ENCODE measurements around the gene ITGB6. TPM values are rescaled to one million over a fixed set of nuclear protein-coding genes. Genes with fewer than 3 reads are reported as not detected.

ITGB6 gene
- total and polyA plus RNA-seq, 2 of the 8 experiments (the other 6 are each of a cell fraction or from before 2014, with no cell fraction given): not detected

DNA sequence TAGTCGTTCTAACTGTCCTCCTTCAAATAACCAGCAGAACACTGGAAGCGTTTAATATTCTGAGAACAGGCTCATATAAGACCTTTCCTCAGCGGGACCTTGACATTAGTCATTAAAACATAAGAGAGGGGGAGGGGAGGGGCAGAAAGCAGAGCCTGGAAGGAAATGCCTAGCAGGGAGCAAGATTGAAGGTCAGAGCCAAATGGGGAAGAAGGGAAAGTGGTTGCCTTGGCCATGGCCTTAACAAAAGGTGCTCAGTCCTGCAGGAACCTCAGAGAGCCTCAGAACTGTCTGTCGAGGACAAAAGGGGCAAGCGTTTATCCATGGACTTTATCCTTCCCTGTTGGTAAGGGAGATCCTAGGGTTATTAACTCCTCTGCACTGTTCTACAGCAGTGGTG lies 136.8 kb downstream of the ITGB6 start (continued):
- TF ChIP-seq, protein P1, sequence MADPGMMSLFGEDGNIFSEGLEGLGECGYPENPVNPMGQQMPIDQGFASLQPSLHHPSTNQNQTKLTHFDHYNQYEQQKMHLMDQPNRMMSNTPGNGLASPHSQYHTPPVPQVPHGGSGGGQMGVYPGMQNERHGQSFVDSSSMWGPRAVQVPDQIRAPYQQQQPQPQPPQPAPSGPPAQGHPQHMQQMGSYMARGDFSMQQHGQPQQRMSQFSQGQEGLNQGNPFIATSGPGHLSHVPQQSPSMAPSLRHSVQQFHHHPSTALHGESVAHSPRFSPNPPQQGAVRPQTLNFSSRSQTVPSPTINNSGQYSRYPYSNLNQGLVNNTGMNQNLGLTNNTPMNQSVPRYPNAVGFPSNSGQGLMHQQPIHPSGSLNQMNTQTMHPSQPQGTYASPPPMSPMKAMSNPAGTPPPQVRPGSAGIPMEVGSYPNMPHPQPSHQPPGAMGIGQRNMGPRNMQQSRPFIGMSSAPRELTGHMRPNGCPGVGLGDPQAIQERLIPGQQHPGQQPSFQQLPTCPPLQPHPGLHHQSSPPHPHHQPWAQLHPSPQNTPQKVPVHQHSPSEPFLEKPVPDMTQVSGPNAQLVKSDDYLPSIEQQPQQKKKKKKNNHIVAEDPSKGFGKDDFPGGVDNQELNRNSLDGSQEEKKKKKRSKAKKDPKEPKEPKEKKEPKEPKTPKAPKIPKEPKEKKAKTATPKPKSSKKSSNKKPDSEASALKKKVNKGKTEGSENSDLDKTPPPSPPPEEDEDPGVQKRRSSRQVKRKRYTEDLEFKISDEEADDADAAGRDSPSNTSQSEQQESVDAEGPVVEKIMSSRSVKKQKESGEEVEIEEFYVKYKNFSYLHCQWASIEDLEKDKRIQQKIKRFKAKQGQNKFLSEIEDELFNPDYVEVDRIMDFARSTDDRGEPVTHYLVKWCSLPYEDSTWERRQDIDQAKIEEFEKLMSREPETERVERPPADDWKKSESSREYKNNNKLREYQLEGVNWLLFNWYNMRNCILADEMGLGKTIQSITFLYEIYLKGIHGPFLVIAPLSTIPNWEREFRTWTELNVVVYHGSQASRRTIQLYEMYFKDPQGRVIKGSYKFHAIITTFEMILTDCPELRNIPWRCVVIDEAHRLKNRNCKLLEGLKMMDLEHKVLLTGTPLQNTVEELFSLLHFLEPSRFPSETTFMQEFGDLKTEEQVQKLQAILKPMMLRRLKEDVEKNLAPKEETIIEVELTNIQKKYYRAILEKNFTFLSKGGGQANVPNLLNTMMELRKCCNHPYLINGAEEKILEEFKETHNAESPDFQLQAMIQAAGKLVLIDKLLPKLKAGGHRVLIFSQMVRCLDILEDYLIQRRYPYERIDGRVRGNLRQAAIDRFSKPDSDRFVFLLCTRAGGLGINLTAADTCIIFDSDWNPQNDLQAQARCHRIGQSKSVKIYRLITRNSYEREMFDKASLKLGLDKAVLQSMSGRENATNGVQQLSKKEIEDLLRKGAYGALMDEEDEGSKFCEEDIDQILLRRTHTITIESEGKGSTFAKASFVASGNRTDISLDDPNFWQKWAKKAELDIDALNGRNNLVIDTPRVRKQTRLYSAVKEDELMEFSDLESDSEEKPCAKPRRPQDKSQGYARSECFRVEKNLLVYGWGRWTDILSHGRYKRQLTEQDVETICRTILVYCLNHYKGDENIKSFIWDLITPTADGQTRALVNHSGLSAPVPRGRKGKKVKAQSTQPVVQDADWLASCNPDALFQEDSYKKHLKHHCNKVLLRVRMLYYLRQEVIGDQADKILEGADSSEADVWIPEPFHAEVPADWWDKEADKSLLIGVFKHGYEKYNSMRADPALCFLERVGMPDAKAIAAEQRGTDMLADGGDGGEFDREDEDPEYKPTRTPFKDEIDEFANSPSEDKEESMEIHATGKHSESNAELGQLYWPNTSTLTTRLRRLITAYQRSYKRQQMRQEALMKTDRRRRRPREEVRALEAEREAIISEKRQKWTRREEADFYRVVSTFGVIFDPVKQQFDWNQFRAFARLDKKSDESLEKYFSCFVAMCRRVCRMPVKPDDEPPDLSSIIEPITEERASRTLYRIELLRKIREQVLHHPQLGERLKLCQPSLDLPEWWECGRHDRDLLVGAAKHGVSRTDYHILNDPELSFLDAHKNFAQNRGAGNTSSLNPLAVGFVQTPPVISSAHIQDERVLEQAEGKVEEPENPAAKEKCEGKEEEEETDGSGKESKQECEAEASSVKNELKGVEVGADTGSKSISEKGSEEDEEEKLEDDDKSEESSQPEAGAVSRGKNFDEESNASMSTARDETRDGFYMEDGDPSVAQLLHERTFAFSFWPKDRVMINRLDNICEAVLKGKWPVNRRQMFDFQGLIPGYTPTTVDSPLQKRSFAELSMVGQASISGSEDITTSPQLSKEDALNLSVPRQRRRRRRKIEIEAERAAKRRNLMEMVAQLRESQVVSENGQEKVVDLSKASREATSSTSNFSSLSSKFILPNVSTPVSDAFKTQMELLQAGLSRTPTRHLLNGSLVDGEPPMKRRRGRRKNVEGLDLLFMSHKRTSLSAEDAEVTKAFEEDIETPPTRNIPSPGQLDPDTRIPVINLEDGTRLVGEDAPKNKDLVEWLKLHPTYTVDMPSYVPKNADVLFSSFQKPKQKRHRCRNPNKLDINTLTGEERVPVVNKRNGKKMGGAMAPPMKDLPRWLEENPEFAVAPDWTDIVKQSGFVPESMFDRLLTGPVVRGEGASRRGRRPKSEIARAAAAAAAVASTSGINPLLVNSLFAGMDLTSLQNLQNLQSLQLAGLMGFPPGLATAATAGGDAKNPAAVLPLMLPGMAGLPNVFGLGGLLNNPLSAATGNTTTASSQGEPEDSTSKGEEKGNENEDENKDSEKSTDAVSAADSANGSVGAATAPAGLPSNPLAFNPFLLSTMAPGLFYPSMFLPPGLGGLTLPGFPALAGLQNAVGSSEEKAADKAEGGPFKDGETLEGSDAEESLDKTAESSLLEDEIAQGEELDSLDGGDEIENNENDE (IDR thresholded peaks at IDR 0.05; ENCODE audit: insufficient replicate concordance, low read length): no peak
- TF ChIP-seq TAF1 (IDR thresholded peaks at IDR 0.05; ENCODE audit: low read depth, low read length) (no peak), EZH2 (IDR thresholded peaks at IDR 0.05; ENCODE audit: low read depth, low read length, severe bottlenecking) (no peak), EGR1 (IDR thresholded peaks at IDR 0.05; ENCODE audit: borderline replicate concordance, low read depth, low read length) (no peak)

All from H1 (cell line).